ENCODE results near the gene IFI6.
"Not testable (repeated sequence)": the region's sequence is repeated elsewhere in the genome, so short reads cannot be mapped to it uniquely, and the experiment has no call there.

DNA sequence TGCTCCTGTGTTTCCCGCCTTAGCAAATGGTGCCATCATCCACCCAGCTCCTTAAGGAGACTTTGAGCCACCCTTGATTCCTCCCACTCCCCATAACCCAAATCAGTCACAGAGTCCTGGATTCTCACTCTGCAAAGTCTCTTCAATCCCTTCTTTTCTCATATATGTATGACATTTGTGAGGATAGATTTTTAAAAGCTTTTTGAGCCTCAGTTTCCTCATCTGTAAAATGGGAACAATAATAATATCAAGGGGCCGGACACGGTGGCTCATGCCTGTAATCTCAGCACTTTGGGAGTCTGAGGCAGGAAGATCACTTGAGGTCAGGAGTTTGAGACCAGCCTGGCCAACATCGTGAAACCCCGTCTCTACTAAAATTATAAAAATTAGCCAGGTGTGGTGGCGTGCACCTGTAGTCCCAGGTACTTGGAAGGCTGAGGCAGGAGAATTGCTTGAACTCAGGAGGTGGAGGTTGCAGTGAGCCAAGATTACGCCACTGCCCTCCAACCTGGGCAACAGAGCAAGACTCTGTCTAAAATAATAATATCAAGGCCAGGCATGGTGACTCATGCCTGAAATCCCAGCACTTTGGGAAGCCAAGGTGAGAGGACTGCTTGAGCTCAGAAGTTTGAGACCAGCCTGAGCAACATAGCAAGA lies 52.1 kb downstream of the IFI6 start:
- TF ChIP-seq EZH2 (IDR thresholded peaks at IDR 0.05; ENCODE audit: borderline replicate concordance, low read length): not testable (repeated sequence)
- TF ChIP-seq, protein P1, sequence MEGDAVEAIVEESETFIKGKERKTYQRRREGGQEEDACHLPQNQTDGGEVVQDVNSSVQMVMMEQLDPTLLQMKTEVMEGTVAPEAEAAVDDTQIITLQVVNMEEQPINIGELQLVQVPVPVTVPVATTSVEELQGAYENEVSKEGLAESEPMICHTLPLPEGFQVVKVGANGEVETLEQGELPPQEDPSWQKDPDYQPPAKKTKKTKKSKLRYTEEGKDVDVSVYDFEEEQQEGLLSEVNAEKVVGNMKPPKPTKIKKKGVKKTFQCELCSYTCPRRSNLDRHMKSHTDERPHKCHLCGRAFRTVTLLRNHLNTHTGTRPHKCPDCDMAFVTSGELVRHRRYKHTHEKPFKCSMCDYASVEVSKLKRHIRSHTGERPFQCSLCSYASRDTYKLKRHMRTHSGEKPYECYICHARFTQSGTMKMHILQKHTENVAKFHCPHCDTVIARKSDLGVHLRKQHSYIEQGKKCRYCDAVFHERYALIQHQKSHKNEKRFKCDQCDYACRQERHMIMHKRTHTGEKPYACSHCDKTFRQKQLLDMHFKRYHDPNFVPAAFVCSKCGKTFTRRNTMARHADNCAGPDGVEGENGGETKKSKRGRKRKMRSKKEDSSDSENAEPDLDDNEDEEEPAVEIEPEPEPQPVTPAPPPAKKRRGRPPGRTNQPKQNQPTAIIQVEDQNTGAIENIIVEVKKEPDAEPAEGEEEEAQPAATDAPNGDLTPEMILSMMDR (IDR thresholded peaks at IDR 0.05; ENCODE audit: low read length): not testable (repeated sequence)
